Loucy (cell line): ENCODE data around the gene SLC37A4.
A peak's percentile ranks its signal among the peaks of the same experiment; 100 is the strongest.

Source experiments
- H2AFZ ChIP-seq: fragments of 200-600 bp; sonication (generic); 2 replicates; pipeline ENCODE4 v1.6.0; 2016; ENCODE audit warnings: antibody characterized with exemption, mild to moderate bottlenecking, low read length, moderate library complexity
- H3F3A ChIP-seq: fragments of 200-600 bp; 2 replicates; pipeline ENCODE4 v1.6.0; 2016; ENCODE audit warnings: antibody characterized with exemption, low read depth, mild to moderate bottlenecking
- H3K27me3 ChIP-seq: fragments of 200-600 bp; sonication (generic); 2 replicates; pipeline ENCODE4 v1.6.1; 2014; ENCODE audit warnings: low read length, mild to moderate bottlenecking; ENCODE audit not compliant: insufficient read depth, poor library complexity, severe bottlenecking
- H3K36me3 ChIP-seq: fragments of 200-600 bp; sonication (generic); 2 replicates; pipeline ENCODE4 v1.6.1; 2016; ENCODE audit warnings: low read length; ENCODE audit not compliant: insufficient read depth
- H3K4me1 ChIP-seq: fragments of 200-600 bp; sonication (generic); 2 replicates; pipeline ENCODE4 v1.5.1; 2014; ENCODE audit warnings: low read length, mild to moderate bottlenecking; ENCODE audit not compliant: insufficient read depth, poor library complexity, severe bottlenecking
- H3K4me2 ChIP-seq: fragments of 200-600 bp; sonication (generic); 2 replicates; pipeline ENCODE4 v1.6.0; 2014; ENCODE audit warnings: antibody characterized with exemption, low read length, low read depth, mild to moderate bottlenecking; ENCODE audit not compliant: poor library complexity, severe bottlenecking
- H3K4me3 ChIP-seq: fragments of 200-600 bp; sonication (generic); 2 replicates; pipeline ENCODE4 v1.5.1; 2014; ENCODE audit warnings: low read length, mild to moderate bottlenecking, mixed read lengths; ENCODE audit not compliant: poor library complexity, severe bottlenecking
- H3K79me2 ChIP-seq: fragments of 200-600 bp; sonication (generic); 2 replicates; pipeline ENCODE4 v1.6.1; 2014; ENCODE audit warnings: low read length; ENCODE audit not compliant: insufficient read depth
- H3K9ac ChIP-seq: fragments of 200-600 bp; sonication (generic); 2 replicates; pipeline ENCODE4 v1.6.0; 2014; ENCODE audit warnings: mild to moderate bottlenecking, low read depth, low read length, moderate library complexity; ENCODE audit not compliant: poor library complexity, severe bottlenecking
- H3K9me2 ChIP-seq: fragments of 200-600 bp; sonication (generic); replicated peaks from 2 replicates; pipeline ENCODE4 v1.6.1; 2016; ENCODE audit warnings: low read depth, low read length, mixed read lengths
- H3K9me3 ChIP-seq: fragments of 200-600 bp; sonication (generic); 2 replicates; pipeline ENCODE4 v1.6.1; 2014; ENCODE audit warnings: mild to moderate bottlenecking, antibody characterized with exemption, low read length, low read depth; ENCODE audit not compliant: insufficient read depth
- H4K20me1 ChIP-seq: fragments of 200-600 bp; sonication (generic); 2 replicates; pipeline ENCODE4 v1.6.0; 2014; ENCODE audit warnings: antibody characterized with exemption, low read length, mild to moderate bottlenecking; ENCODE audit not compliant: insufficient read depth, poor library complexity, severe bottlenecking
- EZH2phosphoT487 ChIP-seq: fragments of 200-600 bp; IDR thresholded peaks from 2 replicates; pipeline ENCODE4 v1.6.1; 2018; ENCODE audit warnings: antibody characterized with exemption, mild to moderate bottlenecking, moderate library complexity, borderline replicate concordance
- TF ChIP-seq, protein P1 (sequence below): fragments of 200-600 bp; sonication (generic); conservative IDR thresholded peaks from 2 replicates; pipeline ENCODE4 v1.5.1; 2014; ENCODE audit warnings: mild to moderate bottlenecking, antibody characterized with exemption, low read length

The SLC37A4 gene

DNA sequence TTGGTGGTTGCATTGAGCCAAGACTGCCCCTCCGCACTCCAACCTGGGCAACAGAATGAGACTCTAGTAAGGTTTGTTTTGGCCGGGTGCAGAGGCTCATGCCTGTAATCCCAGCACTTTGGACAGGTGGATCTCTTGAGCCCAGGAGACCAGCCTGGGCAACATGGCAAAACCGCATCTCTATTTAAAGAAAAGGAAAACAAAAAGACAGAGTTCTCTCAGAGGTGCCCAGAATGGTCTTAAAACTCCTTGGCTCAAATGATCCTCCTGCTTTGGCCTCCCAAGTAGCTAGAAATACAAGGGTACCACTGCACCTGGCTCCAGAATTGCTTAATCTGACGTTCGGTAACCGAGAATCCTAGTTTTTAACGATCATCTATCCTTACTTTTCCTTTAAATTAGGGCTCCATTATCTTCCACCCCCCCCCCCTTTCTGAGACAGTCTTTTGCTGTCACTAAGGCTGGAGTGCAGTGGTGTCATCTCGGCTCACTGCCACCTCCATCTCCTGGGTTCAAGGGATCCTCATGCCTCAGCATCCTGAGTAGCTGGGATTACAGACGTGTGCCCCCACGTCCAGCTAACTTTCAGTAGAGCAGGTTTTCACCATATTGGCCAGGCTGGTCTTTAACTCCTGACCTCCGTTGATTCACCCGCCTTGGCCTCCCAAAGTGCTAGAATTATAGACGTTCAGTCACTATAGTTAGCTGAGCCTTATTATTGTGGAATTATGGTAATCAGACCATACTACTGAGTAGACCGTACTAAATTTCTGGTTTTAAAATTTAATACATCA is 14.3 kb downstream of the SLC37A4 start:
- H3K9ac ChIP-seq: peak overlapping the region; percentile 96

DNA sequence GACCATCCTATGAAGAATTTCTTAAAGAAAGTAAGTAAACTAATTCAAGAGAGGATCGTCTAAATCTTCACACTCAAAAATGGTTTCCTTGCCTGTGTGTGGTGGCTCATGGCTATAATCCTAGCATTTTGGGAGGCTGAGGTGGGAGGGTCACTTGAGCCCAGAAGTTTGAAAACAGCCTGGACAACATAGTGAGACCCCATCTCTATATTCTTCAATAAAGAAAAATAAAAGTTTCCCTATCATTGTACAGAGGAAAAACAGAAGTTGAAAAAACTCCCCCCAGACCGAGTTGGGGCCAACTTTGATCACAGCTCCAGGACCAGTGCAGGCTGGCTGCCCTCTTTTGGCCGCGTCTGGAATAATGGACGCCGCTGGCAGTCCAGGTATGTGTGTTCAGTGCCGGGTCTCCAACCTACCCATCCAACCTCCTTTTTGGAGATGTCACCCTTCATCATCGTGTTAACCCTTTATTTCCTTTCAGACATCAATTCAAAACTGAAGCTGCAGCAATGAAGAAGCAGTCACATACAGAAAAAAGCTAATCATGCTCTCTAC is 15.5 kb downstream of the SLC37A4 start:
- Histone ChIP-seq H3K4me3 (no peak overlapping the region), H3K4me1 (peaks cover 21% of the 10 kb centered on the region), H4K20me1 (peaks cover 51% of the 10 kb centered on the region), H3K4me2 (peak overlapping the region; percentile 92), H3K9me3 (no peaks in the 10 kb centered on the region), H3K27me3 (no peaks in the 10 kb centered on the region), H3K9ac (no peak overlapping the region), H3F3A (0 out of 2 replicates have a peak, but pooled peaks cover 3% of the 10 kb centered on the region), H3K36me3 (peaks cover 49% of the 10 kb centered on the region), H3K79me2 (peaks cover 59% of the 10 kb centered on the region), H2AFZ (no peak overlapping the region), H3K9me2 (no peaks in the 10 kb centered on the region)
- TF ChIP-seq, protein P1, sequence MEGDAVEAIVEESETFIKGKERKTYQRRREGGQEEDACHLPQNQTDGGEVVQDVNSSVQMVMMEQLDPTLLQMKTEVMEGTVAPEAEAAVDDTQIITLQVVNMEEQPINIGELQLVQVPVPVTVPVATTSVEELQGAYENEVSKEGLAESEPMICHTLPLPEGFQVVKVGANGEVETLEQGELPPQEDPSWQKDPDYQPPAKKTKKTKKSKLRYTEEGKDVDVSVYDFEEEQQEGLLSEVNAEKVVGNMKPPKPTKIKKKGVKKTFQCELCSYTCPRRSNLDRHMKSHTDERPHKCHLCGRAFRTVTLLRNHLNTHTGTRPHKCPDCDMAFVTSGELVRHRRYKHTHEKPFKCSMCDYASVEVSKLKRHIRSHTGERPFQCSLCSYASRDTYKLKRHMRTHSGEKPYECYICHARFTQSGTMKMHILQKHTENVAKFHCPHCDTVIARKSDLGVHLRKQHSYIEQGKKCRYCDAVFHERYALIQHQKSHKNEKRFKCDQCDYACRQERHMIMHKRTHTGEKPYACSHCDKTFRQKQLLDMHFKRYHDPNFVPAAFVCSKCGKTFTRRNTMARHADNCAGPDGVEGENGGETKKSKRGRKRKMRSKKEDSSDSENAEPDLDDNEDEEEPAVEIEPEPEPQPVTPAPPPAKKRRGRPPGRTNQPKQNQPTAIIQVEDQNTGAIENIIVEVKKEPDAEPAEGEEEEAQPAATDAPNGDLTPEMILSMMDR: peak; percentile 38
- TF ChIP-seq EZH2phosphoT487: no peak

More for the DNA sequence above, 14.3 kb downstream of the SLC37A4 start:
- TF ChIP-seq EZH2phosphoT487: no peak
- TF ChIP-seq, protein P1: no peak
- Histone ChIP-seq H4K20me1 (peaks cover 53% of the 10 kb centered on the region), H3K4me1 (peaks cover 26% of the 10 kb centered on the region), H2AFZ (no peak overlapping the region), H3K79me2 (peaks cover 72% of the 10 kb centered on the region), H3K36me3 (peaks cover 40% of the 10 kb centered on the region), H3K4me2 (peak overlapping the region; percentile 92), H3K27me3 (no peaks in the 10 kb centered on the region), H3K9me3 (no peaks in the 10 kb centered on the region), H3K4me3 (peak overlapping the region; percentile 93), H3F3A (0 out of 2 replicates have a peak, but pooled peaks cover 3% of the 10 kb centered on the region), H3K9me2 (no peaks in the 10 kb centered on the region)

DNA sequence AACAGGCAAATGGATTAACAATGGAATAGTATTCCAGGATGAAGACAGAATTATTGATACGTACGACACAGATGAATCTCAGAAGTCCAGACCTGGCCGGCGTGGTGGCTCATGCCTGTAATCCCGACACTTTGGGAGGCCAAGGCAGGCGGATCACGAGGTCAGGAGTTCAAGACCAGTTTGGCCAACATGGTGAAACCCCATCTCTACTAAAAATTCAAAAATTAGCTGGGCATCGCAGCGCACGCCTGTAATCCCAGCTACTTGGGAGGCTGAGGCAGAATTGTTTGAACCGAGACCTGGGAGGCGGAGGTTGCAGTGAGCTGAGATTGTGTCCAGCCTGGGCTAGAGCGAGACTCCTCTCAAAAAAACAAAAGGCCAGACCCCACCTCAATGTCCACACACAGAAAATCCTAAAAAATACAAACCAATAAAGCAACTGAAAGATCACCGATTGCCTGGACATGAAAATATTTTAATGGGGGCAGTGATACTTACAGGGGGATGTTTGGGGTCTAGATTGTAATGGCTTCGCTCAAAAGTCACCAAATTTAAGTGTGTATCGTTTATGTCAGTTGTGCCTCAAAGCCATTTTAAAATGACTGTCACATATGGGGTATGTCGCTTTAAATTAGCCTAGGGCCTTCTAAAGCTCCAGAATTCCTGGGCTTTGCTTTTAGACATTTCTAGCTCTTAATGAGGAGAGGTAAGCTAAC is 16.3 kb downstream of the SLC37A4 start:
- H3K79me2 ChIP-seq: peaks cover 52% of the 10 kb centered on the region
- no peak overlapping the region for H3K9ac ChIP-seq
- H3K9me3 ChIP-seq: no peaks in the 10 kb centered on the region
- H3K4me3 ChIP-seq: no peak overlapping the region
- H4K20me1 ChIP-seq: peaks cover 45% of the 10 kb centered on the region
- 0 out of 2 replicates have a peak, but pooled peaks cover 3% of the 10 kb centered on the region for H3F3A ChIP-seq
- peak overlapping the region; percentile 92 for H3K4me2 ChIP-seq
- H3K4me1 ChIP-seq: peaks cover 14% of the 10 kb centered on the region
- H3K36me3 ChIP-seq: peaks cover 52% of the 10 kb centered on the region
- H2AFZ ChIP-seq: no peak overlapping the region
- H3K9me2 ChIP-seq: no peaks in the 10 kb centered on the region
- H3K27me3 ChIP-seq: no peaks in the 10 kb centered on the region
- TF ChIP-seq EZH2phosphoT487: no peak
- TF ChIP-seq, protein P1: no peak
